ENCODE results near the gene CEP128. TPM values are rescaled to one million over a fixed set of nuclear protein-coding genes. Genes with fewer than 3 reads are reported as not detected.

CEP128 gene
- total RNA-seq, 5 donors from 2014 or later (not counting 1 experiment from before 2014, with no cell fraction given), result 12.6 to 24.8 (median 15.2) TPM

- Histone ChIP-seq H3K9me3 (no peaks in the 10 kb centered on the region), H3K4me1 (ENCODE audit: control insufficient read depth in 1 of 2, extremely low read depth in 1 of 2, insufficient read depth in 2 of 2, low read length in 2 of 2) (no peaks in the 10 kb centered on the region), H3K27me3 (replicated peaks in 1 of 2; ENCODE audit: control insufficient read depth in 2 of 2, extremely low read depth in 1 of 2, insufficient read depth in 2 of 2, low read length in 1 of 2) (no peaks in the 10 kb centered on the region), H3K27ac (ENCODE audit: low read length) (no peak overlapping the region), H3K4me3 (ENCODE audit: control insufficient read depth in 1 of 2, extremely low read depth in 1 of 2, low read length in 1 of 2) (no peak overlapping the region), H3K36me3 (ENCODE audit: control insufficient read depth in 2 of 2, extremely low read depth in 1 of 2, insufficient read depth in 1 of 2, low read length in 1 of 2) (no peaks in the 10 kb centered on the region)
- no peaks in the 10 kb centered on the region for H3K4me1 Mint-ChIP-seq
- CTCF ChIA-PET, result no interaction called here
- H3K4me3 Mint-ChIP-seq, result no peak overlapping the region
- H3K27ac Mint-ChIP-seq, result no peak overlapping the region
- ATAC-seq (replicated peaks in 1 of 4) (no peak), DNase-seq (no peak)
- H3K36me3 Mint-ChIP-seq, result peaks cover 4% of the 10 kb centered on the region
- 94% methylated on average over 5 of the region's 6 CpGs for WGBS (ENCODE audit: insufficient coverage)
- POLR2A ChIA-PET, result no interaction called here
- no peaks in the 10 kb centered on the region for H3K27me3 Mint-ChIP-seq
- no peaks in the 10 kb centered on the region for H3K9me3 Mint-ChIP-seq
Measured at GRCh38 chr14:80572666-80573065, 368.9 kb downstream of the CEP128 start.

GRCh38 chr14:80570930-80571298, 370.6 kb downstream of the CEP128 start:
- no peak for DNase-seq
- ATAC-seq (replicated peaks in 1 of 4), result no peak
- no peaks in the 10 kb centered on the region for H3K36me3 Mint-ChIP-seq
- no CpG with 5 or more reads among the region's 3 CpGs for WGBS (ENCODE audit: insufficient coverage)
- H3K4me1 ChIP-seq (ENCODE audit: control insufficient read depth in 1 of 2, extremely low read depth in 1 of 2, insufficient read depth in 2 of 2, low read length in 2 of 2), result no peaks in the 10 kb centered on the region
- no peaks in the 10 kb centered on the region for H3K27me3 Mint-ChIP-seq
- no peaks in the 10 kb centered on the region for H3K9me3 ChIP-seq
- no peak overlapping the region for H3K4me3 ChIP-seq (ENCODE audit: control insufficient read depth in 1 of 2, extremely low read depth in 1 of 2, low read length in 1 of 2)
- ChIA-PET CTCF (no interaction called here), POLR2A (no interaction called here)
- no peaks in the 10 kb centered on the region for H3K9me3 Mint-ChIP-seq
- no peaks in the 10 kb centered on the region for H3K36me3 ChIP-seq (ENCODE audit: control insufficient read depth in 2 of 2, extremely low read depth in 1 of 2, insufficient read depth in 1 of 2, low read length in 1 of 2)
- no peak overlapping the region for H3K27ac Mint-ChIP-seq
- H3K4me1 Mint-ChIP-seq, result no peaks in the 10 kb centered on the region
- H3K4me3 Mint-ChIP-seq, result no peak overlapping the region
- no peak overlapping the region for H3K27ac ChIP-seq (ENCODE audit: low read length)
- H3K27me3 ChIP-seq (replicated peaks in 1 of 2; ENCODE audit: control insufficient read depth in 2 of 2, extremely low read depth in 1 of 2, insufficient read depth in 2 of 2, low read length in 1 of 2), result no peaks in the 10 kb centered on the region

DNA sequence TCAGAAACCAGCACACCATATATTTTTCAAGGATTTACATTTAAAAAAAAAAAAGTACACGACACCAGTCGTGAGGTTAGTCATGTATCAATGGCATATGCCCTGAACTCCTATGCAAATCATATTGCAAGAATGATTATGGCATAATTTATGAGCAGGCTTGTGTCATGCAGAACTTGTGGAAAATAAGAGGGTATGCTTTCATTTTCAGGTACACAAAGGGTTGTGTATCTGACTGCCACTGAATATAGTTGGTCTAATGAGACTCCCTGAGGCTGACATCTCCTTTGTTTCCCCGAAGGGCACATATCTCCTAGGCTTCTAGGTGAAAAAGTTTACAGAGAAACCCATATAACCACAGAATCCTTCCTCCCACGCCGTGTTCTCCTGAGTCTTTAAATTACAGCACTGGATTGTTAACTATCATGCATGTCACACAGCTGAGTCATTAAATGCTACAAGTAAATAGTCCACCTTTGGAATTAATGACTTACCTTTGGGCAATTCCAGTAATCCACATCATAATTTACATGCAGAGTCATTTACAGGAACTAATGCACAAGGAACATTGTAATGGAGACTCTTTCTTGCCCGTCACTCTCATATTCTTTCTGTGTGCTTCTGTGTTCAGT, 373.5 kb downstream of the CEP128 start:
- Mint-ChIP-seq H3K27me3 (no peaks in the 10 kb centered on the region), H3K4me1 (no peaks in the 10 kb centered on the region), H3K36me3 (peaks cover 3% of the 10 kb centered on the region), H3K9me3 (no peaks in the 10 kb centered on the region), H3K27ac (no peak overlapping the region), H3K4me3 (no peak overlapping the region)
- no peak for ATAC-seq (replicated peaks in 1 of 4)
- 56% methylated on average over 3 of the region's 6 CpGs for WGBS (ENCODE audit: insufficient coverage)
- H3K36me3 ChIP-seq (ENCODE audit: control insufficient read depth in 2 of 2, extremely low read depth in 1 of 2, insufficient read depth in 1 of 2, low read length in 1 of 2), result no peaks in the 10 kb centered on the region
- H3K27me3 ChIP-seq (replicated peaks in 1 of 2; ENCODE audit: control insufficient read depth in 2 of 2, extremely low read depth in 1 of 2, insufficient read depth in 2 of 2, low read length in 1 of 2), result no peaks in the 10 kb centered on the region
- no peak overlapping the region for H3K27ac ChIP-seq (ENCODE audit: low read length)
- H3K4me3 ChIP-seq (ENCODE audit: control insufficient read depth in 1 of 2, extremely low read depth in 1 of 2, low read length in 1 of 2), result no peak overlapping the region
- ChIA-PET POLR2A (no interaction called here), CTCF (no interaction called here)
- DNase-seq, result no peak
- no peaks in the 10 kb centered on the region for H3K9me3 ChIP-seq
- H3K4me1 ChIP-seq (ENCODE audit: control insufficient read depth in 1 of 2, extremely low read depth in 1 of 2, insufficient read depth in 2 of 2, low read length in 2 of 2), result no peaks in the 10 kb centered on the region

DNA sequence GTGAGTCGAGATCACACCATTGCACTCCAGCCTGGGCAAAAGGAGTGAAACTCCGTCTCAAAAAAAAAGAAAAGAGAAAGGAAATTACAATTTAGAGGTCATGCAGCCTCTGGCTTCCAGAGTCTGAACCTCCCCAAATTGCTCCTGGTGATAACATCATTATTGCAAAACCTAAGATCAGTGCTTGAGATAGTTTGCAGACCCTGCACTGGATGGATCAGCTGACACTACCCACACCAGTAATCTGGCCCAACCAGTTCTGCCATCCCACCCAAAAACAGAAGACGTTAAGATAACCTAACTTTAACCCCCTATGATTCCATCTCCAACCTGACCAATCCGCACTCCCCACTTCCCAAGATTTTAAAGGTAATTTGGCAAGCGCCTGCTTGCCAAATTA, 376.5 kb downstream of the CEP128 start:
- no peaks in the 10 kb centered on the region for H3K4me1 ChIP-seq (ENCODE audit: control insufficient read depth in 1 of 2, extremely low read depth in 1 of 2, insufficient read depth in 2 of 2, low read length in 2 of 2)
- DNase-seq (no peak), ATAC-seq (replicated peaks in 1 of 4) (no peak)
- Mint-ChIP-seq H3K27ac (no peak overlapping the region), H3K4me1 (no peaks in the 10 kb centered on the region), H3K4me3 (no peak overlapping the region), H3K36me3 (peaks cover 3% of the 10 kb centered on the region), H3K9me3 (no peaks in the 10 kb centered on the region), H3K27me3 (no peaks in the 10 kb centered on the region)
- H3K27ac ChIP-seq (ENCODE audit: low read length), result no peak overlapping the region
- H3K27me3 ChIP-seq (replicated peaks in 1 of 2; ENCODE audit: control insufficient read depth in 2 of 2, extremely low read depth in 1 of 2, insufficient read depth in 2 of 2, low read length in 1 of 2), result no peaks in the 10 kb centered on the region
- no peaks in the 10 kb centered on the region for H3K9me3 ChIP-seq
- POLR2A ChIA-PET, result no interaction called here
- WGBS (ENCODE audit: insufficient coverage), result no CpG with 5 or more reads among the region's 5 CpGs
- CTCF ChIA-PET, result no interaction called here
- no peak overlapping the region for H3K4me3 ChIP-seq (ENCODE audit: control insufficient read depth in 1 of 2, extremely low read depth in 1 of 2, low read length in 1 of 2)
- no peaks in the 10 kb centered on the region for H3K36me3 ChIP-seq (ENCODE audit: control insufficient read depth in 2 of 2, extremely low read depth in 1 of 2, insufficient read depth in 1 of 2, low read length in 1 of 2)

GRCh38 chr14:80564051-80564450, 377.5 kb downstream of the CEP128 start:
- ATAC-seq (replicated peaks in 1 of 4), result no peak
- no peak overlapping the region for H3K27ac ChIP-seq (ENCODE audit: low read length)
- no peak overlapping the region for H3K4me3 ChIP-seq (ENCODE audit: control insufficient read depth in 1 of 2, extremely low read depth in 1 of 2, low read length in 1 of 2)
- no peaks in the 10 kb centered on the region for H3K4me1 ChIP-seq (ENCODE audit: control insufficient read depth in 1 of 2, extremely low read depth in 1 of 2, insufficient read depth in 2 of 2, low read length in 2 of 2)
- Mint-ChIP-seq H3K4me3 (no peak overlapping the region), H3K9me3 (no peaks in the 10 kb centered on the region), H3K27me3 (no peaks in the 10 kb centered on the region), H3K4me1 (no peaks in the 10 kb centered on the region), H3K36me3 (peaks cover 8% of the 10 kb centered on the region), H3K27ac (no peak overlapping the region)
- ChIA-PET POLR2A (no interaction called here), CTCF (no interaction called here)
- DNase-seq, result no peak
- no peaks in the 10 kb centered on the region for H3K36me3 ChIP-seq (ENCODE audit: control insufficient read depth in 2 of 2, extremely low read depth in 1 of 2, insufficient read depth in 1 of 2, low read length in 1 of 2)
- H3K27me3 ChIP-seq (replicated peaks in 1 of 2; ENCODE audit: control insufficient read depth in 2 of 2, extremely low read depth in 1 of 2, insufficient read depth in 2 of 2, low read length in 1 of 2), result no peaks in the 10 kb centered on the region
- no peaks in the 10 kb centered on the region for H3K9me3 ChIP-seq

- Histone ChIP-seq H3K9me3 (no peaks in the 10 kb centered on the region), H3K27ac (ENCODE audit: low read length) (no peak overlapping the region), H3K4me1 (ENCODE audit: control insufficient read depth in 1 of 2, extremely low read depth in 1 of 2, insufficient read depth in 2 of 2, low read length in 2 of 2) (no peaks in the 10 kb centered on the region), H3K27me3 (replicated peaks in 1 of 2; ENCODE audit: control insufficient read depth in 2 of 2, extremely low read depth in 1 of 2, insufficient read depth in 2 of 2, low read length in 1 of 2) (no peaks in the 10 kb centered on the region), H3K4me3 (ENCODE audit: control insufficient read depth in 1 of 2, extremely low read depth in 1 of 2, low read length in 1 of 2) (no peak overlapping the region), H3K36me3 (ENCODE audit: control insufficient read depth in 2 of 2, extremely low read depth in 1 of 2, insufficient read depth in 1 of 2, low read length in 1 of 2) (no peaks in the 10 kb centered on the region)
- POLR2A ChIA-PET, result no interaction called here
- ATAC-seq (replicated peaks in 1 of 4), result no peak
- no peak for DNase-seq
- H3K36me3 Mint-ChIP-seq, result peaks cover 8% of the 10 kb centered on the region
- H3K27me3 Mint-ChIP-seq, result no peaks in the 10 kb centered on the region
- no peak overlapping the region for H3K27ac Mint-ChIP-seq
- H3K4me1 Mint-ChIP-seq, result no peaks in the 10 kb centered on the region
- CTCF ChIA-PET, result no interaction called here
- no CpG with 5 or more reads among the region's 5 CpGs for WGBS (ENCODE audit: insufficient coverage)
- no peaks in the 10 kb centered on the region for H3K9me3 Mint-ChIP-seq
- H3K4me3 Mint-ChIP-seq, result no peak overlapping the region
Measured at GRCh38 chr14:80560800-80561657, 380.5 kb downstream of the CEP128 start.
